D721Med (cell line): ENCODE measurements around the gene HNF1B.

Experiments used
- DNase-seq: peaks from one replicate; pipeline ENCODE4 v3.0.0; 2011; ENCODE audit warnings: low spot score; ENCODE audit not compliant: insufficient read length
- FAIRE-seq: peaks from 2 replicates; lab custom pipeline; 2011; peaks lifted over from hg19 to GRCh38; lab: Jason Lieb, UNC
- CTCF ChIP-seq: IDR thresholded peaks from 2 replicates; pipeline ENCODE4 v1.5.1; 2012; ENCODE audit warnings: mild to moderate bottlenecking, control low read depth; ENCODE audit not compliant: insufficient read depth; ENCODE audit errors: missing control alignments

Gene HNF1B

DNA sequence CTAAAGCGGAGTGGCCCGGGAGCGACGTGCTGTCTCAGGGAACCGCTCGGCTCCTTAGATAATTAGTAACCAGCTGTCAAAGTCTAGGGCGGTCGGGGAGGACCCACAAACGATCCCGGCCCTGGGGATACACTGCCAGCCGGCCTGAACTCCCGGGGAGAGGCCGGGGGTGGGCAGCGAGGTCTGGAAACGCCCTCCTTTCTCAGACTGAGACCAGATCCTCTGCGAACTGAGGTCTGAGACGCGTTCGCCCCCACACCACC lies 1.3 kb downstream of the HNF1B start:
- no peak for FAIRE-seq
- no peak for DNase-seq
- no peak for TF ChIP-seq CTCF

DNA sequence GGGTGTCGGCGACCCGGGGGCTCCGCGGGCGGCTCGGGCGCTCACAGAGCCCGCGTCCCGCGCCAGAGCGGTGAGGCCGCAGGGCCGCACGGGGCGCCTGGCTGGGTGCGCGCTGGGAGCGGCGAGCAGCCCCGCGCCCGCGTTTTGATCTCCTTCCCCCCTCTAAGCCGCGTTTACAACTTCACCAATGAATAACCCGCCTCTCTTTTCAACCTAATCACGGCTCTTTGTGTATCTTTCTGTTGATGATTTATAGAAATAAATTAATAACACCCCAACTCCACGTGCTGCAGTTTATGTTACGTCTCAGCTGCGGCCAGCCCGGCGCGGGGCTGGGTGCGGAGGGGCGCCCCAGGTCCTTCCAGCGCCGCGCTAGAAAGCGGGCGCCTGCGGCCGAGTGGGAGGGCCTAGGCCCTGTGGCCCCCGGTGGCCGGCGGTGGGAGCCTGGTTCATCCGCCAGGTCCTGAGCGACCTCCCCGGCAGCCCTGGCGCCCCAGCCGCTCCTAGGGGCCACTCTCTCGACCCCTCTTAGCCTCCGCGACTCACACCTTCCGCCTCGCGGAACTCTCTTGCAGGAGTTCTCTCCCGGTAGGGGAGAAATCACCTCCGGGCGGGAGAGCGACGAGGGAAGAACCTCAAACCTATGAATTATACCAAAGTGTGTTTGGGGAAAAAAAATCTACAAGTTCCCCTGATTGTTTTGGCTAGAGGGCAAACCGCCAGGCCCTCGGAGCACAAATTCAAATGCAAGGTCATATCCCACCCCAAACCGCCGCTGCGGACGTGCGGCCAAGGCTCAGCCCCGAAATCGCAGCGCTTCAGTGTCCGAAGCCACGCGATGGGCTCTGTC lies 1.9 kb downstream of the HNF1B start:
- DNase-seq (no peak), FAIRE-seq (no peak)
- TF ChIP-seq CTCF, result no peak

DNA sequence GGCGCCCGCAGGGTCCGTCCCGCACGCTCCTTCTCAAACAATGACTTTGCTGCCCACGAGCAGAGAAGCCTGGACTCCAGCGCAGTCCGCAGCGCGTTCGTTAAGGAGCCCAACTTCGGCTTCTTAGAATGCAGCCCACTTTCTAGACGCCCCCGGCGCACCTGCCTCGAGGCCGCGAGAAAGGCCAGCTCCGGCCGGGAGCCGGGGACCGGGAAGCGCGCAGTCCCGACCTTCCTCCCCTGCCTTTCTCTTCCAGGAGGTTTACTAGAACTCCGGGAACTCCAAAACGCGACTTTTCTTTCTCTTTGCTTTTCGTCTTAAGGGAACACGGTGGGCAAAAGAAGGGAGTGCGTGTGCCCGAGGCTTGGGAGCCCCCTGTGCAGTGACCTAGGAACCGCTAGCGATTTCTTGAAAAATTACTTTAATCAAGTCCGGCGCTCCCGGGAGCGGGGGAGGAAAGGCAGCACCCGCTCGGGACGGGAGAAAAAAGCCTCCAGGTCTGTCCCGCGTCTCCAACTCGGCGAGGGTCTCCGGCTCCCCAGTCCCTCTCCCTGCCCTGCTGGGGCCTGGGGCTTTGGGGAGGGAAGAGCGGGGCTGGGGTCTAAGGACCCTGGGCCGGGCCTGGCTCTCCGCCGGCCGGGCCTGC lies 2.6 kb downstream of the HNF1B start:
- FAIRE-seq (no peak), DNase-seq (no peak)
- TF ChIP-seq CTCF, result no peak

DNA sequence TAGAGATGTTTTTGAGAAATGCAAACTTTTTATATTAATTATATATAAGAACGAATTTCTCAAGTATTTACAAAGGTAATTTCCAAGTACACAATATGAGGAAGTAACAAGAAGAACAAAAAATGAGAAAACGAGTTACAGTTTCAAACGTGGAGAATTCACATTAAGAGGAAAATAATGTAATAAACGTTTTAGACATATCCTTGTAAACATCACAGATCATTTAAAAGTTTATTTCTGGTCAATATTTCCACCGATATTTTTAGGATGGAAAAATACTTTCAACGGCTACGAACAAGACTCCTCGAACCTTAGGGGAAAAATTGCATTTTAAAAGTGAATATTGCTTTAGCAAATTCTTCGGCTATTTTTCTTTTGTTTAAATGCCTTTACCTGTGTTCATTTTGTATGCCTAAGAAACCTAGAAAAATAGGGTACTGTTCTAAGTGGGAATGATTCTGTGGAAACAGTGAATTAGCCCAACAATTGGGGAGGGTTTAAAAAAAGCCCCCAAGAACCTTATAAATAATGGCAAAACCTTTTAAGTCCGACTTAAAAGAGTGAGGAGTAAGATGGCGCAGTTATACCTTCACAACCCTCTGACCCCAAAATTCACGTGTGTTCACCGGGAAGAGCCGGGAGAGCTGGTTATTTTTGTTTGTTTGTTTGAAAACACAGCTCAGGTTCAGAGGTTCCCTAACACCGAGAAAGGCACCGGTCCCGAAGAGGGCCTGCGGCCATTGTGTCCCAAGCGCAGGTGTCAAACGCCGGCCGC lies 3.3 kb downstream of the HNF1B start:
- TF ChIP-seq CTCF, result no peak
- no peak for DNase-seq
- no peak for FAIRE-seq

DNA sequence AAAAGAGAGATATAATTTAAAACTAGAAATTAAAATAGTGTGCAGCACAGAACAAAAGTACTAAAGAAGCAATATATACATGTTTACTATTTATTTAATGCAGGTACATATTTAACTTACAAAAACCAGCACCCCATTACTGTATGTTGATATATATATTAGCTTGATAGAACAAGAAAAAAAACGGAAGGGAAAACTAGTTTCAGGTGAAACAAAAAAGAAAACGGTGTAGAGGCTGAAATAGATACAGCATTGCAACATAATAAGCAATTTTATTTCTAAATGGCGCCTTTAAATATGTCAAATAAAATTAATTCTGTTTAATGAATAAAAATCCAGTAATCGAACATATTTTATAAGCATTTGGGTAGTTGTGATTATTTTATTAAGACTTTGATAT lies 3.9 kb downstream of the HNF1B start:
- DNase-seq (no peak), FAIRE-seq (no peak)
- no peak for TF ChIP-seq CTCF

DNA sequence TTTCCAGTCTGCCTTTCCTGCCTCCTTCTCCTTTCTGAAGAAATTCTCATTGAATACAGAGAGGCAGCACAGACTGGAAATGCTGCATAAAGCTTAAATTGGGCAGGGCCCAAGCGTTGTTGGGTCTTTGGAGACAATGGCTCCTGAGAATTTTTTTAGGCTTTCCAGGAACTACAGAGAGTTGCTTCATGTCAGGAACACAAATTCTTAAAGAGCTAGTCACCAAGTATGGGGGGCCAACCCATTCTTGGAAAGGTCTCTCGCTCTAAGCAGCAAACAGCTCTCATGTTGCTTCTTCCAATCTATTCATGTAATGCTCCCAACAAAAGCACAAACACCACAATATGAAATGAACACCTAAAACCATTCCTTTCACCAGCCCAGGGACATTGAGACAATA lies 6.9 kb downstream of the HNF1B start:
- DNase-seq (no peak), FAIRE-seq (no peak)
- TF ChIP-seq CTCF, result no peak
